Peyer's patch (tissue), 4 donors: ENCODE measurements around the gene RHOA.

Source experiments
- POLR2A ChIP-seq, 2 donors: fragments of 450-650 bp; IDR thresholded peaks; one replicate each; pipeline ENCODE4 v1.5.1; 2017; ENCODE audit warnings: antibody characterized with exemption in 2 of 2, mild to moderate bottlenecking in 2 of 2, moderate library complexity in 2 of 2
- TF ChIP-seq, protein P1 (sequence below), 6 experiments: fragments of 450-650 bp in 4 of 6; fragments of 200-600 bp in 2 of 6; sonication (generic) in 1 of 6; IDR thresholded peaks; one replicate each; pipeline ENCODE4 v1.5.1; 2017 to 2019; ENCODE audit warnings: antibody characterized with exemption in 6 of 6, mild to moderate bottlenecking in 3 of 6, moderate library complexity in 1 of 6

GRCh38 chr3:49358884-49359225, 52.9 kb downstream of the RHOA start:
- TF ChIP-seq, protein P1, sequence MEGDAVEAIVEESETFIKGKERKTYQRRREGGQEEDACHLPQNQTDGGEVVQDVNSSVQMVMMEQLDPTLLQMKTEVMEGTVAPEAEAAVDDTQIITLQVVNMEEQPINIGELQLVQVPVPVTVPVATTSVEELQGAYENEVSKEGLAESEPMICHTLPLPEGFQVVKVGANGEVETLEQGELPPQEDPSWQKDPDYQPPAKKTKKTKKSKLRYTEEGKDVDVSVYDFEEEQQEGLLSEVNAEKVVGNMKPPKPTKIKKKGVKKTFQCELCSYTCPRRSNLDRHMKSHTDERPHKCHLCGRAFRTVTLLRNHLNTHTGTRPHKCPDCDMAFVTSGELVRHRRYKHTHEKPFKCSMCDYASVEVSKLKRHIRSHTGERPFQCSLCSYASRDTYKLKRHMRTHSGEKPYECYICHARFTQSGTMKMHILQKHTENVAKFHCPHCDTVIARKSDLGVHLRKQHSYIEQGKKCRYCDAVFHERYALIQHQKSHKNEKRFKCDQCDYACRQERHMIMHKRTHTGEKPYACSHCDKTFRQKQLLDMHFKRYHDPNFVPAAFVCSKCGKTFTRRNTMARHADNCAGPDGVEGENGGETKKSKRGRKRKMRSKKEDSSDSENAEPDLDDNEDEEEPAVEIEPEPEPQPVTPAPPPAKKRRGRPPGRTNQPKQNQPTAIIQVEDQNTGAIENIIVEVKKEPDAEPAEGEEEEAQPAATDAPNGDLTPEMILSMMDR (IDR thresholded peaks at IDR 0.05), result no peak
- TF ChIP-seq POLR2A (IDR thresholded peaks at IDR 0.05), result no peak
